Hematopoietic multipotent progenitor cell treated with erythropoietin and hydrocortisone succinate and interleukin-3 and kit ligand, for 15 days (in vitro differentiated cells): Measurements from ENCODE around the gene HOXC5.
A peak's percentile ranks its signal among the peaks of the same experiment; 100 is the strongest.

Source experiments
- DNase-seq: peaks from one replicate; pipeline ENCODE4 v3.0.0-alpha.2; 2015; ENCODE audit warnings: low spot score

HOXC5 gene

DNA sequence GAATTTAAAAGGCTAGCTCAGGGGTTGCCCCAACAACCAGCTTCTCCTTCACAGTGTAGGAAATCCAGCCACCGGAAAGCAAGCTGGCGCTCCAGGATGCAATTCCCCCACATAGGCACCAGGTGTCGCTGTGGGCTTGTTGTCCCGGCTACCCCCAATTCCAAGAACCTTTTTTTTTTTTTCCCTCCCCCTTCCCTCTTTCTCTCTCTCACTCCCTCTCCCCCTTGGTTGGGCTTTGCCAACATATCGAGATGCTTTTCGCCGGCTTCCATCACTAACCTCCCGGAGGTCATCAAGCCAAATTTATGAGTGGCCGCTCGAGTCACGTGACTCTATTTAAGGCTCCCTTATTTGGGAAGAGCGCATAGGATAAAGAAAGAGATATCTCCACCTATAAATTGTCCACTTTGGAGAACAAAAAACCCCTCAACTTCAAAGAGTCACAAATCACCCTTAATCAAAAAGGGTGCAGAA, at the start of gene HOXC5:
HOXC5 (plus strand) TSS at position 424 of the 474 bp plus-strand sequence. CDS start 73 bp downstream, outside the sequence.
- peak; percentile 51 for DNase-seq

DNA sequence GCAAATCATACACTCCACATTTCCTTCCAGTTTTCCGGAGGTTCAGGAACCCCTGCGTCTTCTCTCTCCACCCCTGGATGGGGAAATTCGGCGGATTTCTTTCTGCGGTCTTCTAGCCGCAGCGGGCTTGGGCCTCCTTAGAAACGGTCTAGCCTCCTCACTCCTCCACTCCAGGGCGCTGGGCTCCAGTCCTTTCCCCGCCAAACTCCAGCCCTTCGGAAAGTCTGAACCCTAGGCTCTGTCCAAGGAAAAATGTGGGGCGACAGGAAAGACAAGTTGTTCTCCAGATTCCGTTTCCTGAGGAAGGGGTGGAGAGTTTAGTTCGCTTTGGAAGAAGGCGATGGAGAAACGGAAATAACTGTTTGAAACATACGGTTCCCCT, 49.3 kb upstream of the HOXC5 start:
- DNase-seq: no peak

DNA sequence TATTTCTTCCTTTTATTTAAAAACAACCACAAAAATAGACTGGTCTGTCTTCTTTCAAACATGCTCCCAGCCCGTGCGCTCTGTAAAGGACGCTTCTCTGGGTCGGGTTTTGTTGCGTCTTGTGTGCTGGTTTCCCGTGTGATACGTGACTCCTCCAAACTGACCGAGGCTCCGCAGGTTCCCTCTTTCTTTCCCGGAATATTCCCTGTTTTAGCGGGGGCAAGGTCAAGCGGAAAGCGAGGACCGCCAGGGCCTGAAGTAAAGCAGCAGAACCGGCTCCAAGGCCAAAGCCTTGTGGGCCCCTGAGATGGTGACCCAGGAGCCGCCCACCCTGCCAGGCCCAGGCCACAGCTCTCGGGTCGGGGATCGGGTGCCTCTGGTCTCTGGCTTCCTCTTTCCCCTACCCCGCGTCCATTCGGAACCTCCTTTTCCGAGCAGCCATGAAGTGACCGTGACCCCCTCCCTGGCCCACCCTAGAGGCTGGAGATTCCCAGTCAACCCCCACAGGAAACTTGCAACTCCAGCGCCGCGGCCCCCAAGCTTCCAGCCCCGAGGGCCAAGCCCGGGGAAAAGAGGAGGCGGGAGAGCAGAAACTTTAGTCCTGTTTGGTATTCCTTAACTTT, 48.8 kb upstream of the HOXC5 start:
- no peak for DNase-seq

DNA sequence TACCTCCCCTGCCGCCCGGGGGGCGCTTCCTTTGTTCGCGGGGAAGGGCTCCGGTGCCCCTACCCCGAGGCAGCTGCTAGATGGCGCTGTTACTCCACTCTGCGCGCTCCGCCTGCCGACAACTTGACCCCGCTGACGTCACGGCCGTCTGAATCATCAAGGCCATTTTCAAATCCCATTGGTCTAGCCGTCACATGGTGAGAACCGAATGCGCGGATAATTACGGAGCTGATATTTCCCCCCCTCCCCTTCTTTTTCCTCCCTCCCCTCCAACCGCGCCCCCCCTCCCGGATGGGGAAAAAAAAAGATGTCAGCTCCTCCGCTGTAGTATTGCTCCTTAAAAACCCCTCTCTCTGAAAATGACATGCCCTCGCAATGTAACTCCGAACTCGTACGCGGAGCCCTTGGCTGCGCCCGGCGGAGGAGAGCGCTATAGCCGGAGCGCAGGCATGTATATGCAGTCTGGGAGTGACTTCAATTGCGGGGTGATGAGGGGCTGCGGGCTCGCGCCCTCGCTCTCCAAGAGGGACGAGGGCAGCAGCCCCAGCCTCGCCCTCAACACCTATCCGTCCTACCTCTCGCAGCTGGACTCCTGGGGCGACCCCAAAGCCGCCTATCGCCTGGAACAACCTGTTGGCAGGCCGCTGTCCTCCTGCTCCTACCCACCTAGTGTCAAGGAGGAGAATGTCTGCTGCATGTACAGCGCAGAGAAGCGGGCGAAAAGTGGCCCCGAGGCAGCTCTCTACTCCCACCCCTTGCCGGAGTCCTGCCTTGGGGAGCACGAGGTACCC, 47.8 kb upstream of the HOXC5 start, which contains the start of gene HOXC10:
HOXC10 (plus strand) TSS at position 246 of the 791 bp plus-strand sequence; CDS start at position 360, 114 bp downstream.
- DNase-seq: peak; percentile 59

DNA sequence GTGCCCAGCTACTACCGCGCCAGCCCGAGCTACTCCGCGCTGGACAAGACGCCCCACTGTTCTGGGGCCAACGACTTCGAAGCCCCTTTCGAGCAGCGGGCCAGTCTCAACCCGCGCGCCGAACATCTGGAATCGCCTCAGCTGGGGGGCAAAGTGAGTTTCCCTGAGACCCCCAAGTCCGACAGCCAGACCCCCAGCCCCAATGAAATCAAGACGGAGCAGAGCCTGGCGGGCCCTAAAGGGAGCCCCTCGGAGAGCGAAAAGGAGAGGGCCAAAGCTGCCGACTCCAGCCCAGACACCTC, 47.2 kb upstream of the HOXC5 start:
- no peak for DNase-seq

DNA sequence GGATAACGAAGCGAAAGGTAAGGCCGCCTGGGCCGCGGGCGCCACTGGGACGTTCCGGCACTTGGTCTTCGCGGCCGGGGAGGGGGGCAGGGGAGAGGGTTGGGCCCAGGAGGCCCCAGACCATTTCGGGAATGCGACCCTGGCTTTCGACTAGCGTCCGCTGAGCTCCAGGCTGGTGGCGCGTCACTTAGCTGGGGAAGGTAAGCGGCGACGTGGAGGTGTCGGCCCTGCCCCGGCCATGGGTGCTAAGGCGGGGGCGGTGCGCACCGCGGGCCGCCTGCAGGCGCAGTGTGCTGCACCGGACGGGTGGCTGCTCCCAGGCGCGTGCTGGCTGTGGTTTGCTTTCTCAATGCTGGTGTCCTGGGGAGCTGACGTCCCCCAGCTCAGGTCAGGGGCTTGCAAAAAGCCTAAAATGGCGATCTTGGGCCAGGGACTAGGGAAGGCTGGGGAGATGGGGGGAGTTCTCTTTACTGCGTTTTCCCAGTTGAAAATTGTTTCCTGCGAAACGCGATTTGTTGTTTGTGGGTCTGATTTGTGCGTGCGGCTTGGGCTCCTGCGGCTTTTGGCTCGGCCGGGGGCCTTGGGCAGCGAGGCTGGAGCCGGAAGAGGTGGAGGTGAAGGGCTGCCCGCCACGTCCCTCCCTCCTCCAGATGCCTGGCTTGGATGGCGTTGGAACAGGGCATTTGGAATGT, 46.7 kb upstream of the HOXC5 start:
- DNase-seq: no peak

DNA sequence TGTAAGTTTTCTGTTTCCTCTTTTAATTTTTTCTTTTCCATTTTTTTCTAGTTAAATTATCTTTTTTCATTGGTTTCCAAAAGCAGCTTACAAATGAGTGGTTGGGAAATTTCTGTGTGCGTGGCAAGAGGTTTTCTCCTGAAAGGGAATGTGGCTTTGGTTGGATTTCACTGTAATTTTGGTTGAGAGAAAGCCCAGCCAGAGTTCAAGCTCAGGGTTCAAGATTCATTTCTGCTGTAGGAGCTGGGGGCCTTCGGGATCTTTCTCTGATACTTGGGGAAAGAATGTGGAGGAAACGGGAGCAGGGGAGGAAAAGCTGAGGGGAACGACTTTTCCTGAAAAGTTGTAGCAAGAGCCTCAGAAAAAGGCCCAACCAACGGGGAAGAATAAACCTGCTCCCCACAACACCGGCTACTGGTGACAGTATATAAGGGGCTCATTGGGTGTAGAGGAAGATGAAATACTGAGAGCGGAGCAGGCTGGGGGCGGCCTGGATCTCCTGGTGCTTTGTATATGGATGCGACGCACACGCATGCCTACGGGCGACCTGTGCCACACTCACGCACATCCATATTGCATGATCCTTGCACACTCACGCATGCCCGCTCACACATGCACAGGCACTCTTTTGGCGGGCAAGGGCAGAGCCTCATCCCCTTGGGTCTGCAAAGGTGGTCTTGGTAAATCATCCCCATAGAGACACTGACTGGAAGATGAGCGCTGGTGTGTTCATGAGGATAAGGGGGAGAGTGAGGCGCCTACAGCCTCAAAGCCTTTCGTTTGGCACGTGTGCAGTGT, 46.0 kb upstream of the HOXC5 start:
- no peak for DNase-seq

DNA sequence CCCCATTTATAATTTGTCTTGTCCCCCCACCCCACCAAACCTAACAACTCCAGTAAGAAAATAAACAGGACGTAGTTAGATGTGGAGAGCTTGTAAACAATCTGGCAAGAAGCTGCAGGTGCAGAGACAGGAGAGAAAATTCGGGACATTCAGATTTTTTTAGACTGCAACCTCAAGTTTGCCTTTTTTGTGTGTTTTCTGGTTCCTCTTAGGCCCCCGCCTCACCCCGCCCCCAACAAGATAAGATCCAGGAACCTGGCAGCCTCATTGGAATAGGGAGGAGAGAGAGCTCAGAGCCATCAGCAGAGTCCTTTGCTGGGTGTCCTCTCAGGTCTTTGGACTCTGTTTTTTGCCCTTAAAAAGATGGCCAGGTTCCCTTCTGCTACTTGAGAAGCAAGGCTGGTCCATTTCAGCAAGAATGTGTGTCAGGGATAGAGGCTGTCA, 45.0 kb upstream of the HOXC5 start:
- DNase-seq: no peak

DNA sequence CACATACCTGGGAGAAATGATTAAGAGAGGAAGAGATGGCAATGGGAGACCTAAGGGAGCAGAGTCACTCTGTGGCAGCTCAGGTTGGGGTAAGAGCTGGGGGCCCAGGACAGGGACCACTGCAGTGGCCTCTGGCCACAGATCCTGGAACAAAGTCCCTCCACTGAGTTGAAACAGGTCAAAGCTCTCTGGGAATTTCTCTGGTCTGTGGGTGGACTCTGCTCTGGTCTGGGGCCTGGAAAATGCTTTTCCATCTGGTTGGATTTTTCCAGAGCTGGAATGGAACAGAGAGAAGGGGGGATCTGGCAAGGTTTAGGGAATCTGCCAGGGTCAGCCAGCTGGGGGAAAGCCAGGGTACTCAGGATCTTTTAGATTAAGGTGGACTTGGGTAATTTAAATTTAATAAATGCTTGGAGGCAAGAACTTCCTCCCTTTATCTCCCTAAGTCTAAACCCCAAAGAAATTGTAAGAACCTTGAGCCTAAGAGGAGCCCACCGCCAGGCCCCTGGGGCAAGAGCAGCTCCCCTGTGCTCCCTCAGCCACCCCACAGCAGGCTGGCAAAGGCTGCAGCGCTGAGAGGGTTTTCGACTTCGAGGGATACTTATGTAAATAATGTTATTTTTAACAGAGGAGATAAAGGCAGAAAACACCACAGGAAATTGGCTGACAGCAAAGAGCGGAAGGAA, 44.2 kb upstream of the HOXC5 start:
- DNase-seq: no peak

DNA sequence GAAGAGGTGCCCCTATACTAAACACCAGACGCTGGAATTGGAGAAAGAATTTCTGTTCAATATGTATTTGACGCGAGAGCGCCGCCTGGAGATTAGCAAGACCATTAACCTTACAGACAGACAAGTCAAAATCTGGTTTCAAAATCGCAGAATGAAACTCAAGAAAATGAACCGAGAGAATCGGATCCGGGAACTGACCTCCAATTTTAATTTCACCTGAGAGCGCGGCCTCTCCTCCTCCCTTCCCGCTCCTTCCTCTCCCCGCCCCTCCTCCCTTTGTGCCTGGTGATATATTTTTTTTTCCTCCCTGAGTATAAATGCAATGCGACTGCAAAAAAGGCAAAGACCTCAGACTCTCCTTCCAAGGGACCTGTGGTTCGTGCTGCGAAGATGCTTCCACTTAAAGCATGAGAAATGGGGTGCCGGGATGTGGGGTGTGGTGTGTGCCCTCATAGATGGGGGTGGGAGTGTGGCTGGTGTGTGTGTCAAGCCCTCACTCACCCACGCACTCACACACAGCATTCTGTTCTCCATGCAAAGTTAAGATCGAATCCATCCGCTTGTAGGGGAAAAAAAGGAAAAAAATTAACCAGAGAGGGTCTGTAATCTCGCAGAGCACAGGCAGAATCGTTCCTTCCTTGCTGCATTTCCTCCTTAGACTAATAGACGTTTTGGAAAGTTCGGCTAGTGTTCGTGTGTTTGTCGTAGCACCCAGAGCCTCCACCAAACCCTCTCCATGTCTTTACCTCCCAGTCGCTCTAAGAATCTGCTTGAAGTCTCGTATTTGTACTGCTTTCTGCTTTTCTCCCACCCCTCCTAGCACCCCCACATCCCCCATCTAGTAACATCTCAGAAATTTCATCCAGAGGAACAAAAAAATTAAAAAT, 43.4 kb upstream of the HOXC5 start:
- no peak for DNase-seq

DNA sequence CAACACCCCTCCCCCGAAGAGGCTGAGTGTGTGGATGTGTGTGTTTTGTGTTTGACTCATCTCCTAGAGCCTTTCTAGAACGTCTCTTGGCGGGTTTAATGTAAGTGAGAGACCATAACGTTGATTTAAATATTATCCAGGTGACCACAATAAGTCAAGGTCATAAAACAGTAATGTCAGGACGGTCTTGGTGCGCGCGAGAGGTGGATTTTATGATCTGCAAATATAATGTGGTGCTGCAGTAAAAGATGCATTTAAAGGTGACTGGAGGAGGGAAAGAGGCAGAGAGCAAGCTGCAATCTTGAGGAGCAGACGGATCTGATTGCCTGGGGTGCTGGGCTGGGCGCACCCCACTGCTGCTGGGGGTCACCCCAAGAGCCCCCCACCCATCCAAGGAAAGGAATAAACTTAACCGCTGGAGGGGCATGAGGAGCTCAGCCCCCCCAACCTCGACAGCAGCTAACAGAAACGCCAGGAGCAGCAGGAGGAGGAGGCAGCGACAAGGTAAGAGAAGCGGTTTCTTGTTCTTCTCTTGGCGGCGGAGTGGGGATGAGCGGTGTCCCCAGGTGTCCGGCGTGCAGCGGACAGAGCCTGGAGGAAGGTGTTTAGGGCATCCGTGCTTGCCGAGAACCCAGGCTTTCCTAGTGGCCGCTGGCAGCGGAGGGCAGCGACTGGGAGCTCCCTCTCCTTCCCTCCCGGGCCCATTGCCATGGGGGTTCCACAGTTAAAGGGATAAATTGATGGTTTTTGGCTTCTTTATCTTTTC, 42.4 kb upstream of the HOXC5 start:
- no peak for DNase-seq

DNA sequence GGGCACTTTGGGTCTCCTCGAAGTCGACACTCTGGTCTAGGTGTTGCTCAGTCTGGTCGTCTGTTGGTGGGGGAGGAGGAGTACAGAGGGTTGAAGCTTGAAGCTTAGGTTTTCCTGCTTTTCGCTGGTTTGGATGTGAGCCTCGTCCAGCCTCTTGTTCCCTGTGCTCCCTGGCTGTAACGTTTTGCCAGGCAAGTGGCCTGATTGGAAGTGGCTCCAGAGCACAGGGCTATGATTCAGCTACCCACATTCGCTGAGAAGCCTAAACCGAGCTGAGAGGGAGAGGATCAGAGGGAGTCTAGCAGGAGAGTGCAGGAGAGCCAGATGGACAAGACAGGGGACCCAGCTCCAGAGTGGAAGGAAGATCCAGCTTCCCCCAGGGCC, 41.8 kb upstream of the HOXC5 start:
- DNase-seq: no peak

DNA sequence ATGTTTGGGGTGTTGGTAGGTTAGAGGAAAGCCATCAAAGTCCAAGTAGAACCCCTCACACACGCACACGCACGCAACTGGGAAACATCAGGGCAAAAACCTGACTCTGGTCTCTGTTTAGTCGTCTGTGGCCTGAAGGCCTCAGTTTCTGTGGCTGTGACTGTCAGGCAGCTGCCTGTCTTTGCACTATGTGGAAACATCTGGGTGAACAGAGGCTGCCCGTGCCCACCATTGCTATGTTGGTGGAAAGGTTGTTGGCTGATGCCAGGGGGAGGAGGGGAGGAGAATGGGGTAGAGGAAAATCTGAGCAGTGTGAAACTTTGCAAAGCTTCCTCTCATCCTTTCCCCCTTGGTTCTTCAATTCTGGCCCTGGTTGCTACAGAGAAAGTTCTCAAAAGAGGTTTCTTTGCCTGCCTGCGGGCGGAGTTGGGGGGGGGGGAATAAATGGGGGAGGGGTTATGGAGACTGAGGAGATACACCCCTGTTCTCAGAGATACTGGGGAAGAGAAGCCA, 40.4 kb upstream of the HOXC5 start:
- no peak for DNase-seq

DNA sequence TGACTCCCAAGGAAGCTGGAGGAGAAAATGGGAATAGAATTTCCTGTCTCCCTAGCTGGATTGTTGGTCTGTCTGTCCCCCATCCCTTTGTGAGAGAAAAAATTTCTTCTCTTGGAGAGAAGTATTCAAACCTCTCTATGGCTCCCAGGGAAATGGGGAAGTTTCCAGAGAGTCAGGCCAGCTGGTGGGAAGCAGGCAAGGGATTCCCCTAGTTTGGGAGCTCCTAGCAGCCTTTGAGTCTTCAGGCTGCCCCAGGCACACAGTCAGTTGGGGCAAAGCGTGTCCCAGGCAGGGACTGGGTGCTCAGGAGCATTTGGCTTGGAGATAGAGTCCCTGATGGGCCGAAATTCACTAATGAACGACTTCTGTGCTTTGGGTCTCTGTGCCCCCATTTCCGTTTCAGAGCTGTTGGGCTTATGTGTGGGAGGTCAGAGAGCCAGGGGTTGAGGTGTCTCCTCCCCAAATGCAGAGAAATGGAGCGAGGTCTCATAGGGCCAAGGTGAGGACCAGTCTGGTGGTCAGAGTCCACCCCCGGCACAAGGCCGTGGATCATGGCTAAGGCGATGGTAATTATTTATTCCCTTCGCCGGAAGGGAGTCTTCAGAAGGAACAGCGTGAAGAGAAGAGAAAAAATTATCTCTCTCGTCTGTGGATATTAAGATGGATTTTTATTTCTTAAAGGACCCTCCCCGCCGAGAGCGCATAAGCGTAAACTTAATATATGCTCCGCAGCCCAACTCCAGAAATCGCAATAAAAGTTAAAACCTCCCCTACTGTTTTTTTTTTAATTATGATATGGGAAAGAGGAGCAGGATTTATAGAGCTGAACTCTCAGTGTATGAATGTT, 39.5 kb upstream of the HOXC5 start:
- no peak for DNase-seq

DNA sequence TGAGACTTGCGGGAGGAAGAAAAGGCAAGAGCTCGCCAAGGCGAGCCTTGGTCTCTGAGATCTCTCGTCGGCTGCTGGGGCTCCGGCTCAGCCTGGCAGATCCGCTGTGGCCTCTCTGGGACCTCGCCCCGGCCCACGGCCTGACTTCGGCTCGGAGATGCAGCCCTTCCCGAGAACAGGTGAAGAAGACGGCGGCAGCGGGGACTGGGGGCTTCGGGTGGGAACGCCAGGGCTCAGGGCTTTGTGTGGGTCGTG, 38.9 kb upstream of the HOXC5 start:
- no peak for DNase-seq

DNA sequence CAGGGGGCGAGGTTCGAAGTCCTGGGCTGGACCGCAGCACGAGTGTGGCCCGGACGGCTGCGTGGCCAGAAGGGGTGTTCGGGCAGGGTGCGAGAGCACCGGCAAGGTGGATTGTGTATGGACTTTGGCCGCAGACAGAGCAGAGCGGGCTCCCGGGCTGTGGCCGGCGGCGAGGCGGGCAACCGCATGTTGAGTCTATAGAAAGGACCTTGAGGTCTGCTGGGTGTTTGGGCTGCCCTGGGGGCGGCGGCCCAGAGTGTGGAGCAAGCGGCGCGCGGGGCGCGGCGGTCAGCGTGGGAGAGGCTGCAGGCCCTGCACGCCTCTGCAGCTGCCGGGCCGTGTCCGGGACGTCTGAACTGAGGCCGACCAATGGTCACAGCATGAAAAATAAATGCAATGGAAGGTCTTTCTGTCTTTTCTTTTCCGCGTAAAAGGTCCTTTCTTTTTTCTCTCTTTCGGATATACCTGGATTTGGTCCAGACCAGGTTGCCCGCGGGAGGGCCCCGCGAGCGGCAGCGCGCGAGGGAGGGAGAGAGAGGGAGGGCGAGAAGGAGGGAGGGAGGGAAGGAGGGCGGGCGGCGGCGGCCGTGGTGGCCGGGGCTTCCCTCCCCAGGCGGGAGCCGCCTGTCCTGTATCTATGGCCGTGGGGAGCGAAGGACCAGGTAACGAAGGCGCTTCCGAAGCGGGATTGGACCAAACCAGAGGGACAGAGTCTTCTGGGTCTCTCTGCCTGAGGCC, 38.4 kb upstream of the HOXC5 start:
- no peak for DNase-seq

DNA sequence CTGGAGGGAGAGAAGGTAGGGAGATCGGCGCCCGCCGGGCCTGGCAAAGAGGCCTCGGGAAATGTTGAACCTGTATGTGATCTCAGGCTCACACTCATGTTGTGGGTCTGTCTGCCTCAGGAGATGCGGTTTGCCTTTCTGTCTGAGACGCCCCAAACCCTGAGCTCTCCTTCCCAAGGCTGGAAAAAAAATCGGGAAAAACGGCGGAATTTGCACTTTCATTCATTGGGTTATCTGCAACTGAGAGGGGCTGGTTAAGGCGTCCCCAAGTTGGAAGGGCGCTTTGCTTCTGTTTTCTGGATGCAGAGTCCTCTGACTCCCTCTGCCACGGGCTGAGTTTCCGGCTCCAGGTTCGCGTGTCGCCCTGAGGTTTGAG, 37.9 kb upstream of the HOXC5 start:
- DNase-seq: no peak
